Fibroblast of lung (primary cell): ENCODE data around the gene PLA1A.

Experiments
- EZH2 ChIP-seq: IDR thresholded peaks from 2 replicates; pipeline ENCODE4 v1.5.1; 2012; ENCODE audit warnings: low read length, control low read depth, mild to moderate bottlenecking; ENCODE audit errors: missing control alignments
- TF ChIP-seq, protein P1 (sequence below), 2 donors: IDR thresholded peaks in 1 of 2; conservative IDR thresholded peaks in 1 of 2; 1 replicate in 1 of 2; 2 replicates in 1 of 2; pipeline ENCODE4 v1.5.1; 2011 to 2012; ENCODE audit warnings: low read length in 2 of 2, control low read depth in 1 of 2, inconsistent platforms in 1 of 2, low read depth in 1 of 2, mild to moderate bottlenecking in 1 of 2

DNA sequence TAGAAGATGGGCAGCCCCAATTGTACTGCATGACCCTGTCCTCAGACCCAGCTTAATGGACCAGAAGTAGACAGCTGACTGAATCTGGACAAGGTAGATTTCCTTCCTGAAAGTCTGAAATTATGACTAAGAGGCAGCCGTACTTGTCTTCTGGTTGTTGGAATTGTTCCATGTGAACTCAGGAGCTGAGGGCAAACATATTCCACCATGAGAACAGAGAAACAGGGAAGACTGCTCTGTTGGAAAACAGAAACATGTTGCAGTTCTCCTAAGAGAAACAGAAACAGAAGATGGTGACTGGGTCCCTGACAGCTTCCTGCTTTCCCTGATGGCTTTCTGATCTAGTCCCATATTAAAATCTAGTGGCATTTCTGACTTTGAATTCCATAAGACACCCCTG lies 38.6 kb downstream of the PLA1A start:
- TF ChIP-seq EZH2, result no peak
- TF ChIP-seq, protein P1, sequence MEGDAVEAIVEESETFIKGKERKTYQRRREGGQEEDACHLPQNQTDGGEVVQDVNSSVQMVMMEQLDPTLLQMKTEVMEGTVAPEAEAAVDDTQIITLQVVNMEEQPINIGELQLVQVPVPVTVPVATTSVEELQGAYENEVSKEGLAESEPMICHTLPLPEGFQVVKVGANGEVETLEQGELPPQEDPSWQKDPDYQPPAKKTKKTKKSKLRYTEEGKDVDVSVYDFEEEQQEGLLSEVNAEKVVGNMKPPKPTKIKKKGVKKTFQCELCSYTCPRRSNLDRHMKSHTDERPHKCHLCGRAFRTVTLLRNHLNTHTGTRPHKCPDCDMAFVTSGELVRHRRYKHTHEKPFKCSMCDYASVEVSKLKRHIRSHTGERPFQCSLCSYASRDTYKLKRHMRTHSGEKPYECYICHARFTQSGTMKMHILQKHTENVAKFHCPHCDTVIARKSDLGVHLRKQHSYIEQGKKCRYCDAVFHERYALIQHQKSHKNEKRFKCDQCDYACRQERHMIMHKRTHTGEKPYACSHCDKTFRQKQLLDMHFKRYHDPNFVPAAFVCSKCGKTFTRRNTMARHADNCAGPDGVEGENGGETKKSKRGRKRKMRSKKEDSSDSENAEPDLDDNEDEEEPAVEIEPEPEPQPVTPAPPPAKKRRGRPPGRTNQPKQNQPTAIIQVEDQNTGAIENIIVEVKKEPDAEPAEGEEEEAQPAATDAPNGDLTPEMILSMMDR (conservative IDR thresholded peaks at IDR 0.05 in 1 of 2, IDR thresholded peaks at IDR 0.05 in 1 of 2; ENCODE audit: low read depth in 1 of 2, low read length in 2 of 2), result no peak
